GM19351 (cell line): ENCODE data around the gene AKAP17A.
"Not testable (repeated sequence)": the region's sequence is repeated elsewhere in the genome, so short reads cannot be mapped to it uniquely, and the experiment has no call there.

Source experiments
- ATAC-seq: cut with Tn5 transposase; IDR thresholded peaks from one replicate; pipeline ENCODE4 v1.9.1; 2021; ENCODE audit warnings: mild to moderate bottlenecking, moderate library complexity; ENCODE audit not compliant: unreplicated experiment

Gene AKAP17A

DNA sequence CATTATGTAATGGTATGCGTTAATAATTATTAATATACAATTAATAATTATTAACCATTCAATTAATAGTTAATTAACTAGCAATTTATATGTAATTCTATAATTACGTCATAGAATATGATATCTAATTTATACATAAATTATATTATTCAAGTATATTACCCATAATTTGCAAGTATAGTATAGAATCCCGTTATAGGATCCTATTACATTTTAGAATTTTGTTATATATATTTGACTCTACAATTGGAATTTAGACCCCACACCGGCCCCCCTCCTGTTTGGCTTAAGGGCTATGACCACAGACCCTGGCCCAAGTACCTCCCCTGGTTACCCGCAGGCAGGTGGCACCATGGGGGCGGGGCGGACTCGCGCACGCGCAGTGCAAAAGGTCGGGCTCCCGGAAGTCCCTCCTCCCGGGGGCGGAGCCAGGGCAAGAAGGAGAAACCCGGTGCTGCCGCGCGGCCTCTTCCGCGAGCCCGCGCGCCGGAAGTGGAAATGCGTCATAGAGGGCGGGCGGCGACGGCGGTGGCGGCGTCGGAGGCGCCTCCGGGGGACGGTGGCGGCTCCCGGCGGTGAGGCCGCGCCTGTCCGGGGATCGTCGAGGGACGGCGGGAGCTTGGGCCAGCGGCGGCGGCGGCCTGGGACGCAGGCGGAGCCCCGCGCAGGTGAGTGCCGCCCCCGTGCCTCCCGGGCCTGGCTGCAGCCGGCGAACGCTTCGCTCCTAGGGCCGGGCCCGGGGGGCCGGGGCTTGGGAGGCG lies at the start of gene AKAP17A:
TSS of gene AKAP17A (plus strand) at position 503 of the 761 bp plus-strand sequence. CDS start 1,859 bp downstream, outside the sequence.
- ATAC-seq = peak; percentile 79

- ATAC-seq = no peak
Observed at GRCh38 chrX:1542994-1543725, 48.2 kb upstream of the AKAP17A start.

- ATAC-seq = no peak
Observed at GRCh38 chrX:1545776-1546408, 45.5 kb upstream of the AKAP17A start.

DNA sequence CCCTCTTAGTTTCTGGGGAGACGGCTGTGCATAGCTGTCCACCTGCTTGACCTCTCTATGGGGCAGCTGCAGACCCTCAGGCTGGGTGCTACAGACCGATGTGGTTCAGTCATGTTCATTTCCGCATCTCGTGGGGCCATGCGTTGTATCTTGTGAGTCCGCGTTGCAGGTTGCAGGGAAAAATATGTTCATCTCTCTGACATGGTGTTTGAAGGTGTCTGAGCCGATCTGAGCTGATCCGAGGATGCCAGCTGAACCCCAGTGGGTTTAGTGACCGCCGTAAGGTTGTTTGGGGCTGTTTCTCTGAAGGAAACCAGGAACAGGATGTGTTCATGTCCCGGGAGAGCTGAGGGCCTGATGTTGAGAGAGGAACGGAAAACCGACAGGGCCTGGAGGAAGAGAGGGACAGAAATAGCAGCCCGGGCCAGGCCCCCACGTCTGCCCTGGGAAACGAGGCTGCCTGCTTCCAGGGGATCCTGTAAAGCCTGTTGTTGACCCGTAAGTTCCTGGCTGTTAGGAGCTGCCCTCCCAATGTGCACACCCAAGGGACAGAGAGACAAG lies 44.6 kb upstream of the AKAP17A start:
- ATAC-seq = no peak

- no peak for ATAC-seq
Observed at GRCh38 chrX:1551959-1552546, 39.4 kb upstream of the AKAP17A start.

GRCh38 chrX:1554469-1555210 lies 36.8 kb upstream of the AKAP17A start:
- ATAC-seq = no peak

GRCh38 chrX:1555370-1555769 lies 36.0 kb upstream of the AKAP17A start:
- no peak for ATAC-seq

DNA sequence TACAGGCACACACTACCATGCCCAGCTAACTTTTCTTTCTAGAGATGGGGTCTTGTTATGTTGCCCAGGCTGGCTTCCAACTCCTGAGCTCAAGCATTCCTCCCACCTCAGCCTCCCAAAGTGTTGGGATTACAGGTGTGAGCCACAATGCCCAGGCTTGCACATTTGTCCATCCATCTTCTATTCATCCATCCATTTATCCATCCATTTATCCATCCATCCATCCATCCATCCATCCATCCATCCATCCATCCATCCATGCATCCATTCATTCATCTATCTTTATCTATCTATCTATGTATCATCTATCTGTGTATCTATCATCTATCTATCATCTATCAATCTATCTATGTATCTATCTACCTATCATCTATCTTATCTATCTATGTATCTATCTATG lies 34.0 kb upstream of the AKAP17A start:
- ATAC-seq = not testable (repeated sequence)

DNA sequence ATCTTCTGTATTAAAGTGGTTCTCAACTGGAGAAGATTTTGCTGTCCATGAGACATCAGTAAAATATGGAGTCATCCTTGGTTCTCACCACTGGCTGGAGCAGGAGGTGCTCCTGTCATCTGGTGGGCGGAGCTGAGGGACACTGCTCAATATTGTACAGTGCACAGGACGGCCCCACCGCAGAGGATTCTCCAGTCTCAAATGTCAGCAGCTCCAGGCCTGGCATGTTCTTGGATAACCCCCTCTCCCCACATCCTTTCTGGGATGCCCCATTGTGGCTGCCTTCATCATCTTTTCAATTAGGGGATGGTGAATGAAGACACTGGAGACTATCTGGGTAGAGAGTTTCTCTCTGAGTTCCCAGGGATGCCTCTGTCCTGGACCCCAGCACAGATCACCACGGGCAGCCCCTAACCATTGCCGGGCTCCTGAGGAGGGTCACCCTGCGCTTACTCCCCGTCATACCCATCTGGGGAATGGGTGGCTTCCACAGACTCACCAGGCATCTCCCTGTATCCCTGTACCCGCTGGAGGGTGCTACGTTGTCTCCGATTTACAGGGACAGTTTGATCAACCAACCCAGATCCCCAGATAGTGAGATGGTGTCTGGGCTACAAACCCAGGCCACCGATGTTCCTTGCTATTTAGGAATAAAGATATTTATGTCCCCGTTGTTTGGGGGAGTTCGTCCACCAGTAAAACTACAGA lies 32.5 kb upstream of the AKAP17A start:
- ATAC-seq = no peak

GRCh38 chrX:1561164-1561563 lies 30.2 kb upstream of the AKAP17A start:
- ATAC-seq = no peak

DNA sequence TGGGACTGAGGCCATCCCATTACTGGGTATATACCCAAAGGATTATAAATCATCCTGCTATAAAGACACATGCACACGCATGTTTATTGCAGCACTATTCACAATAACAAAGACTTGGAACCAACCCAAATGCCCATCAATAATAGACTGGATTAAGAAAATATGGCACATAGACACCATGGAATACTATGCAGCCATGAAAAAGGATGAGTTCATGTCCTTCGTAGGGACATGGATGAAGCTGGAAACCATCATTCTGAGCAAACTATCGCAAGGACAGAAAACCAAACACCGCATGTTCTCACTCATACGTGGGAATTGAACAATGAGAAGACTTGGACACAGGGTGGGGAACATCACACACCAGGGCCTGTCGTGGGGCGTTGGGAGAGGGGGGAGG lies 27.3 kb upstream of the AKAP17A start:
- ATAC-seq = not testable (repeated sequence)

GRCh38 chrX:1564750-1565683 lies 26.4 kb upstream of the AKAP17A start:
- peak; percentile 76 for ATAC-seq

DNA sequence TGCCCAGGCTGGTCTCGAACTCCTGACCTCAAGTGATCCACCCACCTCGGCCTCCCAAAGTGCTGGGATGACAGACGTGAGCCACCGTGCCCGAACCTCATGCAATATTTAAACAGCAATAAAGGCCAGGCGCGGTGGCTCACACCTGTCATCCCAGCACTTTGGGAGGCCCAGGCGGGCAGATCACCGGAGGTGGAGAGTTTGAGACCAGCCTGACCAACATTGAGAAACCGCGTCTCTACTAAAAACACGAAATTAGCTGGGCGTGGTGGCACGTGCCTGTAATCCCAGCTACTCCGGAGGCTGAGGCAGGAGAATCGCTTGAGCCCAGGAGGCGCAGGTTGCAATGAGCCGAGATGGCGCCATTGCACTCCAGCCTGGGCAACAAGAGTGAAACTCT lies 17.2 kb upstream of the AKAP17A start:
- not testable (repeated sequence) for ATAC-seq

DNA sequence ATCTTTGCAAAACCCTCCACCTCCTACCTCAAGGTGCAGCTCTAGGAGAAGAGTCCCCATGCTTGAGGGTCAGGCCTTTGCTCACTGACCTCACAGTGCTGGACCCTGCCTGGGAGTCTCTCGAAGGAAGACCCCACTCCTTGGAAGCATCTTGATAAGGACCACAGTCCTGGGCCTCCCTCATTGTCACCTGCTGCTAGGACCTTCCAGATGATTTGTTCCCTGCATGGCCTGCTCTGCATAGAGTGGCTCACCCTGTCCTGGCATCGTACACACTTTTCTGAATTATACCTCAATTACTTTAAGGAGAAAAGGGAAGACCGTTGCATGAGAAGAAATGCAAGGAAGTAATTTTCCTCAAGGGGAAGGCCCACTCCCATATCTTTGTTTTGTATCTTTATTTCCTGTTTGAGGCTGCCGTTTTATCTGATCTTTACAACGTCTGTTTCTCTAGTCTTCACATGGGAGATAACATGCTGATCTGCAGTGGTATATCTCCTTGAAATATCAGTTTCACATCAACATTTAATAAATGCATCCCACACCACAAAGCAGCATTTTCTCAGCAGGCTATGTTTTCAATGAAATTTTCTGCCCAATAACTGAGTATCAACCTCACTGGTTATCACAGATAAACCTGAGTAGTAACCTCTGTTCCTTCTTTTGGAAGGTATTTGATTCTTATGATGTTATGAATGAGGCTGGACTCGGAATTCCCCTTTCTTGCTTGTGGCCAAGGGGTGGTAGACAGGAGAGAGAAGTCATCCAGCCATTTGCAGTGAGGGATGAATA lies 15.0 kb upstream of the AKAP17A start:
- no peak for ATAC-seq

- no peak for ATAC-seq
Observed at GRCh38 chrX:1577845-1578244, 13.6 kb upstream of the AKAP17A start.

GRCh38 chrX:1578511-1579173 lies 12.8 kb upstream of the AKAP17A start:
- no peak for ATAC-seq

DNA sequence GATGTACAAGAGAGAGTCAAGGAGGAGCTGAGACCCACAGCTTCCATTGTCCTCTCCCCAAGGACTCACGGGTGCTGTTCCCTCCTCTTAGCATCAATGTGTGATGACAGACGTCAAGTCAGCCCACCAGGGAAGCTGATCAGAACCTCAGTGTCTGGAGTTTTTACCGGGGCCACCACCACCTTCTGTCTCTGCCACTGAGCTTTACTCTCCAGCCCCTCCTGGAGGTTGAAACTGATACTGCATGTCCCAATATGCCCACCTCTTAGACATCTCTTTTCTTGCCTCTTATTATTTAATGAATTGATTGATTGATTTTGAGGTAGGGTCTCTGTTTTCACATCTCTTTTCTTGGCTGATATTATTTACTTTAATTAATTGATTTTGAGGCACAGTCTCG lies 10.3 kb upstream of the AKAP17A start:
- ATAC-seq = peak; percentile 46
